CD4-positive, alpha-beta T cell treated with Interleukin-17A for 1 hour (primary cell): Measurements from ENCODE around the gene SAMD11.
"Not testable (repeated sequence)": the region's sequence is repeated elsewhere in the genome, so short reads cannot be mapped to it uniquely, and the experiment has no call there.

Source experiments
- DNase-seq: peaks from one replicate; pipeline ENCODE4 v3.0.0-alpha.2; 2020

The SAMD11 gene

DNA sequence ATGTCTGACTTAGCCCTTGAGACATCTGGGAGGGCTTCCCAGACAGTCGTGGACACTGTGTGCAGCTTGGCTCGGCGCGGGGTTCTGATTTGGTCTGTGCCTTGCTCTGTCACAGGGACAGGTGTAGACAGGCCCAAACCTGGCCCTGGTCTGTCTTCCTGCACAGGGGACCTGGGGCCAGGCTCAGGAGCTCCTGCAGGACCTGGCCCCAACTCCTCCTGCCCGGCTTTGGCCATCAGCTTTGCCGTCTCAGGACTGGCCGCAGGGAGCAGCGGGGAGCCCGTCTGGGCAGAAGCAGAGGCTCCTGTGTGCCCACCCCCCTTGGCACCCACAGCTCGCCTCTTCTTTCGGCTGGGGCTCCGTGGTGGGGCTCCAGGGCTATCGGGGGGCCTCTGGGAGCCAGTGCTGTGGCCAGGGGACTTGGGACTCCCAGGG is 56.4 kb downstream of the SAMD11 start:
- DNase-seq, result no peak

DNA sequence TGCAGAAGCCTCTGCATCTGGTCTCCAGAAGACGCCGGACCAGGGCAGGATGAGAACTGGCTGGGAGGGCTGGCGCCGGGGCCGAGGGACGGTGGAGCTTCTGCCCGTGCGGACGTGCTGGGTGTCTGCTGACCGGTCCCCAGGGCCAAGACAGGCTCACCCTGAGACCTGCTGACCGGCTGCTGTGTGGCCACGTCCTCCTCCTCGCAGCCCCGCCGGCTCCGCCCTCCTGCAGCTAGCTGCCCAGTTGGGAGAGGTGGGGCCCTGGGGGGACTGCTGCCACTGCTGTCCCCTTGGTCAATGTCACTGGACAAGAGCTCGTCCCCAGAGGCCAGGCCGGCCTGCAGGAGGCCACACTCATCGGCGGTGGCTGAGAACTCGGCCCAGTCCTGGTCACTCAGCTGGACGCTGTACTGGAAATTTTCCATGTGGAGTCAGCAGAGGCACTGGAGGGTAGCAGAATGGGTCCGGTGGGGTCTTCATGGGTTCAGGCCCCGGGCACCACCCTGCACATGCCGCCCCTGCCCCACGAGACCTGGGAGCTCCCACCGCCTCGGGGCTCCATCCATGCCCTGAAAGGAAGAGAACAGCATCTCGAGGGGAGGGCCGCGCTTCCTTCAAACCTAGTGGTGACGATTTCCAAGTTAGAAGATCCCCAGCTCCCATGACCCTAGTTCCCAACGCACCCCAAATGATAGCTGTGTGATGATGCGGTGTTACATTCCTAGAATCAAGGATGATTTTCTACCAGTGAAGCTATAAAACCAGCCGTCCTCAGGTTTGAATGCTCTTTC is 57.1 kb downstream of the SAMD11 start:
- no peak for DNase-seq

DNA sequence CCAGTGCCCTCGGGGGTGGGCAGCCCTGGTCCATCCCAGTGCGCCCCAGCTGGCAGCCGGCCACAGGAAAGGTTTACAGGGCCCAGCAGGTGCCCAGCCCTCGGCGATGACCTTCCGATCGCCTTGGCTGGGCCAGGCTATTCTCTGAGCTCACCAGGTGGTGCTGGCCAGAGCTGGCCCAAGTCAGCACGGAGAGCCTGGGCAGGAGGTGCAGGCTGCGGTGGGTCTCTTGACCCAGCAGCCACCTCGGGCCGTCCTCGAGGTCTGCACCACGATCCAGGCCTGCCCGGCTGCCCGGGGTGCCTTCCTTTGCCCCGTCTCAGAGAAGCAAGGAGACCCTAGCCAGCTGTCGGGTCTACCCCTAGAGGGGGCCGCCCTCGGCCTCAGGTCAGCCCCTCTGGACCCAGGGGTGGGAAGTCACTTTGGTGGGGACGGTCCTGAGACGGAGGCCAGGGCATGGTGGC is 57.8 kb downstream of the SAMD11 start:
- no peak for DNase-seq

DNA sequence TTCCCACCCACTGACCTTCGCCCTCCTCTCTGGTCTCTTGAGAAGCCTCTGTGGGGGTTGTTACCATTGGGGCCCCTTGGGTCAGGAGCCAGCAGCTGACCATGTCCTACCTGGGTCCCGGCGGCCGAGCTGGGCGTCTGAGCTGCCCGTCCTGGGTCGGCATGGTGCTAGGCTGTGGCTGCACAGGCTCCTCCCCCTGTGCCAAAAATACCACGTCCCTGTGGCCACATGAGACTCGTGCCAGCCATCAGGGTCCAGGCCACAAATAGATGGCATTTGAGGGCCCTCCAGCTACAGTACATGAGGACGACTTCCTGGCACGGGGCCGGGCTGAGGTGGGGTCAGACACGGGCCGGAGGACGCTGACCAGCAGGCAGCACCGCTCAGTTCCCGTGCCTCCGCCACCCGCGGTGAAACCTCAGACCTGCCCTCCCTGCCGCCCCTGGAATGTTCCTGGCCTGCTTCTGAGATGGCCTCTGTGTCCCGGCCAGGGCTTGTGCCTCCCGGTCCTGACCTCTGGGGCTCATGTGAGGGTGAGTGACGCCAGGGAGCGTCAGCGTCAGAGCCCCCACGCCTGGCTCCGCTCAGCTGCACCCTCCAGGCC is 58.3 kb downstream of the SAMD11 start, which contains the start of gene PERM1:
Gene PERM1 (minus strand): TSS at position 139 of the 604 bp plus-strand sequence. CDS start 1,064 bp downstream, outside the sequence.
- no peak for DNase-seq

DNA sequence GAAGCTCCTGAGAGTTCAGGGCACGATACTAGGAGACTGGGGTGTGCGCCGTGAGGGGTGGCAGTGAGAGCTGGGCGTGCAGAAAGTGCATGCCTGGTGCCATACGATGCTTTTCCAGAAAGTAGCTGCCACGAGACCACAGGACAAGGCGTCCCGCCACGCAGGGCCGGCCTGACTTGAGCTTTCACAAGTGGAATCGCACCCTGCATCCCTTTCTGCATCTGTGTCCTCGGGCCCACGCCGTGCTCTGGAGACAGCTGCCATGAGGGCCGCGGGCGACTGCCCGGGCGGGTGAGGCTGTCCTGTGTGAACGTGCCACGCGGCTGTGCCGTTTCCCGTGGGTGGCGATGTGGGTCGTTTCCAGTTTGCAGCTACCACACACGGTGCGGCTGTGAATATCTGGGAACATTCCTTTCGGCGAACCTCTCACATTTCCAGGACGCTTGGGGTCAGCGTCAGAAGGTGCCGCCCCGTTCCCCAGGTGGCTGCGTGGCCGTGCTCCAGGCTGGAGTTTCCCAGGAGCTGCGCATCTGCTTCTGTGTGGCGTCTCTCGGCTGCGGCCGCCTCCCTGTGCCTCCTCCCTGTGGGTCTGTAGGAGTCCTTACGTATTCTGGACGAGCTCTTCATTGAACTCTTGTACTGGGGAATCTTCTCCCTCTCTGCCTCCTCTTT is 59.2 kb downstream of the SAMD11 start:
- no peak for DNase-seq

DNA sequence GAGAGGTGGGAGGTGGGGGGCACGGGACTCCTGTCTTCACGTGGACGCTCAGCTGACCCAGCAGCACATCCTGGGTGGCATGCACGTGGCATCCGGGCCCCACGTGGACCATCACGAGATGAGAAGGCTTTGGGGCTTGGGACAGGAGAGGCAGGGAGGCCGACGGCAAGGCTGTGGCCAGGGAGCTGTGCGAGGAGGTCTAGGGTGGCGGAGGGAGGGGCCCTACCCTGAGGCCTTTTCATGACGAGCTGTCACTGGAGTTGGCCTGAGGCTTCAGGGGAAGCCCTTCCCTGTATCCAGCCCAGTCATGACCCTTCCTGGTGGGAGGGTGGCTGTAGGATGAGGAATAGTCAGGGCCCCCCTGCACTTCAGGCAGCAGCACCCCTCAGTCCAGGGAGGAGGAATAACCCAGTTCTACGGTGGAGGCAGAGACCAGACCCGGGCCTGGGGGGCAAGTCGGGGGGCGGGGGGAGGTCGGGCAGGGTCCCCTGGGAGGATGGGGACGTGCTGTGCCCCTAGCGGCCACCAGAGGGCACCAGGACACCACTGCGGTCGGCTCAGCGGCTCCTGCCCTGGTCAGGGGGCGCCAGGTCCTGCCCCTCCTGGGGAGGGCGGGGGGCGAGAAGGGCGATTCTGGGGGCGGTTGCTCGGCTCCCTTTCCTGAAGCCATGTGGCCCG is 60.2 kb downstream of the SAMD11 start:
- peak; percentile 60 for DNase-seq

DNA sequence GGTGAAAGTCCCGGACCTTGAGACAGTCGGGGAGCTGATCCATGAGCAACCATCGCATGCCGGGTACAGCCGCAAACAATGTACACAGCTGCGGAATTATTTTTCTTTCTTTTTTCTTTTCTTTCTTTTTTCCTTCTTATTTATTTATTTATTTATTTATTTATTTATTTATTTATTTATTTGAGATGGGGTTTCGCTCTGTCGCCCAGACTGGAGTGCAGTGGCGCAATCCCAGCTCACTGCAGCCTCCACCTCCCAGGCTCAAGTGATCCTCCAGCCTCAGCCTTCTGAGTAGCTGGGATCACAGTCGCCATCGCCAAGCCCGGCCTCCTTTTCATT is 60.7 kb downstream of the SAMD11 start:
- no peak for DNase-seq

DNA sequence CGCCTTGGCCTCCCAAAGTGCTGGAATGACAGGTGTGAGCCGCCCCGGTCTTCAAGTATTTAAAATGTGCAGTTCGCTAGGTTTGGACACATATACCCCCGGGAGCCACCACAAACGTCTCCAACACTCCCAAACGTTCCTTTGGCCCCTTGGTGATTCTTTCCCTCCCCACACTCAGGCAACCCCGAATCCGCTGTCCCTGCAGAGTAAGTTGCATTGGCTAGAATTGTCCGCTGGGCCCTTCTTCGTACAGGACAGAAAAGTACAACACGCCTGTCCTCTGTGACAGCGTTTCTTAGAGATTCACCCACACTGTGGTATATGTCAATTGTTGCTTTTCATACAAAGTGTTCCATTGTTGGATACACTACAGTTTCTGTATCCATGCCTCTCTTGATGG is 61.4 kb downstream of the SAMD11 start:
- DNase-seq, result no peak

DNA sequence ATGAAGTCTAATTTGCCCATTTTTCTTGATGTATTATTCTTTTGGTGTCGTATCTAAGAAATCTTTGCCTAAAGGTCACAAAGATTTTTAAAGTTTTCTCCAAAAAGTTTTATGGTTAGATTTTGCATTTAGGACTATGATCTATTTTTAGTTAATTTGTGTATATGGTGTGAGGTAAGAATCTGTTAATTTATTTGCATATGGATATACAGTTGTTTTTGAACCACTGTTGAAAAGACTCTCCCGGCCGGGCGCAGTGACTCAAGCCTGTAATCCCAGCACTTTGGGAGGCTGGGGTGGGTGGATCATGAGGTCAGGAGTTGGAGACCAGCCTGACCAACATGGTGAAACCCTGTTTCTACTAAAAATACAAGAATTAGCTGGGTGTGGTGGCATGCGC is 64.3 kb downstream of the SAMD11 start:
- not testable (repeated sequence) for DNase-seq

DNA sequence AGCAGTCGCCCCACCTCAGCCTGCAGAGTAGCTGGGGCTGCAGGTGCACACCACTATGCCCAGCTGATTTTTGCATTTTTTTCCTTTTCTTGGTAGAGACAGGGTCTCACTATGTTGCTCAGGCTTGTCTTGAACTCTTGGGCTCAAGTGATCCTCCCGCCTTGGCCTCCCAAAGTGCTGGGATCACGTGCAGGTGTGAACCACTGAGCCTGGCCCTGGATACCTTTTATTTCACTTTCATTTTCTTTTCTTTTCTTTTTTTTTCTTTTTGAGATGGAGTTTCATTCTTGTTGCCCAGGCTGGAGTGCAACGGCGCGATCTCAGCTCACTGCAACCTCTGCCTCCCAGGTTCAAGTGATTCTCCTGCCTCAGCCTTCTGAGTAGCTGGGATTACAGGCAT is 67.6 kb downstream of the SAMD11 start:
- DNase-seq, result not testable (repeated sequence)

DNA sequence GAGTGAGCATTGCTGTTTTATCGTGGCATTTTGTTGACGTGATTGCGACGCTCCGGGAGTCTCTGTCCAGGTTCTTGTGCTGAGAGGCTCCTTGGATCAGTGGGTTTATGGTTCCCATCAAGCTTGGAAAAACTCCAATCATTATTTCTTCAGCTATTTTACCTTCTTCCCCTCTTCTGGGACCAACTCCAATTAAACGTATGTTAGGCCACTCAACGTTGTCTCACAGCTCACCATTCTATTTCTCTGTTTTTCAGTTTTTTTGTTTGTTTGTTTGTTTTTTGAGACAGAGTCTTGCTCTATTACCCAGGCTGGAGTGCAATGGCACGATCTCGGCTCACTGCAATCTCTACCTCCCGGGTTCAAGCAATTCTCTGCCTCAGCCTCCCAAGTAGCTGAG is 68.2 kb downstream of the SAMD11 start:
- DNase-seq, result no peak

DNA sequence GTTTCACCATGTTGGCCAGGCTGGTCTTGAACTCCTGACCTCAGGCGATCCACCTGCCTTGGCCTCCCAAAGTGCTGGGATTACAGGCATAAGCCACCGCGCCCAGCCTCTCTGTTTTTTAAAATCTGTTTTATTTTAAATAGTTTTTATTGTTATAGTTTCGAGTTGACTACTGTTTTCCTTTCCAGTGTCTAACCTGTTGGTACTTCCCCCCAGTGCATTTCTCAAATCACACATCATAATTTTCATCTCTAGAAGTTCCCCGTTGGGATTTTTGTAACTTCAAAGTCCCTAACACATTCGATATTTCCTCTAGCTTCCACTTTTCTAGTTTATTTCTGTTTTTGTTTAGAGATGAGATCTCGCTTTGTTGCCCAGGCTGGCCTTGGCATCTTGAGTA is 68.6 kb downstream of the SAMD11 start:
- DNase-seq, result no peak

DNA sequence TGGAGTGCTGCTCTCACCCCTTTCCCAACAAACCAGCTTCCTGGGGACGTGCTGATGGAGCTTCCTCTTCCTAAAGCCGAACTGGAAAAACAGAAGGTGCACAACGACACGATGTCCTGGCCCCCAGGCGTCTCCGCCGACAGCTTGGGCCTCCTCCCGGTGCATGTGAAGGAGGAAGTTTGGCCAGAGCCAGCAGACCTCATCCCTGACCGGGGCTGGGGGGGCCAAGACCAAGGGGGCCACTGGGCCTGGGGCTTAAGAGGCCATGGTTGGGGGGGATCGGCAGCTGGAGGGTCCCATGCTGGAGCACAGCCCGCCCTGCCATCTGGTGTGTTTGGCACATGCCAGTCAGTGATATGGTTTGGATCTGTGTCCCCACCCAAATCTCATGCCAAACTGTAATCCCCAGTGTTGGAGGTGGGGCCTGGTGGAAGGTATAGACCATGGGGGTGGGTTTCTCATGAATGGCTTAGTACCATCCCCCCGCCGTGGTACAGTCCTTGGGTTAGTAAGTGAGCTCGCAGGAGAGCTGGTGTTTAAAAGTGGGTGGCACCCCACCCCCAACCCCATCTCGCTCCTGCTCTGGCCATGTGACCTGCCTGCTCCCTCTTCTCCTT is 69.8 kb downstream of the SAMD11 start:
- no peak for DNase-seq
